LNCAP (cell line): ENCODE data around the gene STBD1.

Experiments used
- CTCF ChIP-seq: fragments of 450-650 bp; IDR thresholded peaks from 2 replicates; pipeline ENCODE4 v1.5.1; 2017; ENCODE audit warnings: mild to moderate bottlenecking

The STBD1 gene

GRCh38 chr4:76277667-76278066 lies 28.9 kb upstream of the STBD1 start:
- TF ChIP-seq CTCF = no peak

- TF ChIP-seq CTCF = no peak
Measured at GRCh38 chr4:76278583-76278982, 27.9 kb upstream of the STBD1 start.

- TF ChIP-seq CTCF = peak; percentile 13; the same call in 1 of the 2 replicates
Measured at GRCh38 chr4:76279462-76279861, 27.1 kb upstream of the STBD1 start.

- no peak for TF ChIP-seq CTCF
Measured at GRCh38 chr4:76280488-76281441, 25.8 kb upstream of the STBD1 start.

GRCh38 chr4:76282941-76283689 lies 23.4 kb upstream of the STBD1 start:
- no peak for TF ChIP-seq CTCF

- no peak for TF ChIP-seq CTCF
Measured at GRCh38 chr4:76283900-76284299, 22.6 kb upstream of the STBD1 start.

- no peak for TF ChIP-seq CTCF
Measured at GRCh38 chr4:76292730-76293129, 13.8 kb upstream of the STBD1 start.
